HEK293 (cell line): ENCODE measurements around the gene SLC35F3.

ENCODE experiments used
- ZBTB7A ChIP-seq: fragments of 450-650 bp; formaldehyde crosslinking; IDR thresholded peaks from 2 replicates; pipeline ENCODE4 v1.5.1; 2016; ENCODE audit warnings: low read depth, missing biosample characterization, missing genetic modification characterization
- ZNF221 ChIP-seq: fragments of 450-650 bp; formaldehyde crosslinking; IDR thresholded peaks from 2 replicates; pipeline ENCODE4 v1.5.1; 2017; ENCODE audit warnings: missing biosample characterization, missing genetic modification characterization, borderline replicate concordance
- TF ChIP-seq, protein P1 (sequence below): fragments of 450-650 bp; formaldehyde crosslinking; IDR thresholded peaks from 2 replicates; pipeline ENCODE4 v1.5.1; 2016; ENCODE audit warnings: missing biosample characterization, missing genetic modification characterization

DNA sequence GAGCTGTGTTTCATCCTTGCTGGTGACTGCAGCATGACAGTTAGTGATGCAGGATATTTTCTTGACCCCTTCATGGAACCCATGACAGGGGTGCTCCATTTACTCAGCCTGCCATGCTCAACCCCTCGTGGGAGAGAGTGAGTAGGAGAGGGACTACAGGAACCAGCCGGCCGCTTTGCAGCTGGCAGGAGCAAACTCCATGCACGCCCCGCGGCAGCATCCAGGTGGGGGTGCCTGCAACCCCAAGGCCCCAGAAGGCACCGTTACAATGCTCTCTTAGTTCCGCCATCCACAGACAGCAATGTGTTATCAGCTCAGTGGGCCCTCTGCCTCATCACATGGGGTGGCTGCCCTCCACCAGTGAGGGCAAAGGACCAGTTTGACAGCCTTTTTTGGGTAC is 135.1 kb downstream of the SLC35F3 start:
- TF ChIP-seq ZNF221 (tag by site-specific recombination) (no peak), ZBTB7A (tag by site-specific recombination) (no peak)
- TF ChIP-seq, protein P1, sequence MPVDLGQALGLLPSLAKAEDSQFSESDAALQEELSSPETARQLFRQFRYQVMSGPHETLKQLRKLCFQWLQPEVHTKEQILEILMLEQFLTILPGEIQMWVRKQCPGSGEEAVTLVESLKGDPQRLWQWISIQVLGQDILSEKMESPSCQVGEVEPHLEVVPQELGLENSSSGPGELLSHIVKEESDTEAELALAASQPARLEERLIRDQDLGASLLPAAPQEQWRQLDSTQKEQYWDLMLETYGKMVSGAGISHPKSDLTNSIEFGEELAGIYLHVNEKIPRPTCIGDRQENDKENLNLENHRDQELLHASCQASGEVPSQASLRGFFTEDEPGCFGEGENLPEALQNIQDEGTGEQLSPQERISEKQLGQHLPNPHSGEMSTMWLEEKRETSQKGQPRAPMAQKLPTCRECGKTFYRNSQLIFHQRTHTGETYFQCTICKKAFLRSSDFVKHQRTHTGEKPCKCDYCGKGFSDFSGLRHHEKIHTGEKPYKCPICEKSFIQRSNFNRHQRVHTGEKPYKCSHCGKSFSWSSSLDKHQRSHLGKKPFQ: no peak
